Measurements from ENCODE around the gene DPP10.

The DPP10 gene

GRCh38 chr2:114545052-114545451, 102.6 kb downstream of the DPP10 start:
- Histone ChIP-seq H3K4me3 (ENCODE audit: low read depth, low read length, poor library complexity, severe bottlenecking) (no peak overlapping the region), H3K9me2 (ENCODE audit: low read depth, low read length) (no peaks in the 10 kb centered on the region), H3K27ac (ENCODE audit: low read depth, low read length, poor library complexity, severe bottlenecking) (no peak overlapping the region), H3K27me3 (ENCODE audit: insufficient read depth, low read length) (no peaks in the 10 kb centered on the region), H3K79me2 (ENCODE audit: insufficient read depth, low read length) (no peaks in the 10 kb centered on the region), H3K9ac (ENCODE audit: low read length) (no peak overlapping the region), H3K36me3 (ENCODE audit: insufficient read depth, low read length) (no peaks in the 10 kb centered on the region), H3F3A (ENCODE audit: insufficient read depth, low read length) (no peaks in the 10 kb centered on the region), H3K4me1 (ENCODE audit: insufficient read depth, low read length, severe bottlenecking) (no peaks in the 10 kb centered on the region), H4K20me1 (ENCODE audit: insufficient read depth, low read length) (no peaks in the 10 kb centered on the region), H2AFZ (ENCODE audit: low read length) (no peak overlapping the region), H3K9me3 (ENCODE audit: low read length) (no peaks in the 10 kb centered on the region), H3K4me2 (ENCODE audit: low read length) (no peak overlapping the region)
- TF ChIP-seq EZH2 (IDR thresholded peaks at IDR 0.05; ENCODE audit: borderline replicate concordance, low read length), result no peak

DNA sequence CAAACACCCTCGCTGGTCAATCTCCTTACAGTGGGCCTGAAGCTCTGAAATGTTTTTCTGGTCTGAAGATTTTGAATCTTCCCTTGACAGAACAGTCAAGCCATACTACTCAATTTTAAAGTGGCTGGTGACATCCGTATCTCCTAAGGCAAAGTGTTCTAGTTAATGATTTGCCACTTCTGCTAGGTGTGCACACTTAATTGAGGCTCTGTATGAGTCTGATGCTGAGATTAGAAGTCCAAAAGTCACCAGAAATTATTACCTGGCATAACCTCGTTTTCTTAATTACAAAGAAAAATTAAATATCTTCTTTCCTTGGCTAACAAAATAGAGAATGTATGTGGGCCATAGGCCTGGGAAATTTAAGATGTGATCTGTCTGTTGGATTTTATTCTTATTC, 104.1 kb downstream of the DPP10 start:
- no peaks in the 10 kb centered on the region for H3K36me3 ChIP-seq (ENCODE audit: insufficient read depth, low read length)
- no peaks in the 10 kb centered on the region for H3K27me3 ChIP-seq (ENCODE audit: insufficient read depth, low read length)
- no peak overlapping the region for H3K27ac ChIP-seq (ENCODE audit: low read depth, low read length, poor library complexity, severe bottlenecking)
- no peaks in the 10 kb centered on the region for H3K9me2 ChIP-seq (ENCODE audit: low read depth, low read length)
- no peaks in the 10 kb centered on the region for H4K20me1 ChIP-seq (ENCODE audit: insufficient read depth, low read length)
- no peaks in the 10 kb centered on the region for H3F3A ChIP-seq (ENCODE audit: insufficient read depth, low read length)
- H2AFZ ChIP-seq (ENCODE audit: low read length), result no peak overlapping the region
- no peaks in the 10 kb centered on the region for H3K79me2 ChIP-seq (ENCODE audit: insufficient read depth, low read length)
- no peak overlapping the region for H3K4me2 ChIP-seq (ENCODE audit: low read length)
- no peaks in the 10 kb centered on the region for H3K9me3 ChIP-seq (ENCODE audit: low read length)
- H3K9ac ChIP-seq (ENCODE audit: low read length), result no peak overlapping the region
- H3K4me3 ChIP-seq (ENCODE audit: low read depth, low read length, poor library complexity, severe bottlenecking), result no peak overlapping the region
- H3K4me1 ChIP-seq (ENCODE audit: insufficient read depth, low read length, severe bottlenecking), result no peaks in the 10 kb centered on the region
- TF ChIP-seq EZH2 (IDR thresholded peaks at IDR 0.05; ENCODE audit: borderline replicate concordance, low read length) (no peak), CTCF (IDR thresholded peaks at IDR 0.05; ENCODE audit: low read length) (no peak)

DNA sequence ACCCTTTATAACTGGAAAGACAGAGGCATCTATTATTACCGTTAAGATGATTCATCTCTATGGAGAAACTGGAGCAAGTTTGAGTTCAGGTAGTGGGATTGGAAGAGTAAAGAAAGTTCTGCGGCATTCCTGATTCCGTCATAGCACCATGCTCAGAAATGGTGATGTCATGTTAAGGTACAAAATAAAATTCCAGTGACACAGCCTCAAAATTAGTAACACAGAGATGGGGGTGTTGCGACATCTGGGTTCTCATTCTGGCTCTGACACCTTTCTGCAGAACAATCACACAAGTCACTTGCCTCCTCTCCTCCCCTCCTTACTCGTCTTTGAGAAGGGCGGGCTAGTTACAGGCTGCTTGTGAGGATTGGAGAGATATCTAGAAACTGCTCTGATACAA, 105.7 kb downstream of the DPP10 start:
- Histone ChIP-seq H3K27me3 (ENCODE audit: insufficient read depth, low read length) (no peaks in the 10 kb centered on the region), H2AFZ (ENCODE audit: low read length) (no peak overlapping the region), H3K4me1 (ENCODE audit: insufficient read depth, low read length, severe bottlenecking) (no peaks in the 10 kb centered on the region), H3K9me3 (ENCODE audit: low read length) (no peaks in the 10 kb centered on the region), H4K20me1 (ENCODE audit: insufficient read depth, low read length) (no peaks in the 10 kb centered on the region), H3K4me3 (ENCODE audit: low read depth, low read length, poor library complexity, severe bottlenecking) (no peak overlapping the region), H3K79me2 (ENCODE audit: insufficient read depth, low read length) (no peaks in the 10 kb centered on the region), H3K27ac (ENCODE audit: low read depth, low read length, poor library complexity, severe bottlenecking) (no peak overlapping the region), H3K9me2 (ENCODE audit: low read depth, low read length) (no peaks in the 10 kb centered on the region), H3F3A (ENCODE audit: insufficient read depth, low read length) (no peaks in the 10 kb centered on the region), H3K36me3 (ENCODE audit: insufficient read depth, low read length) (no peaks in the 10 kb centered on the region), H3K4me2 (ENCODE audit: low read length) (no peak overlapping the region), H3K9ac (ENCODE audit: low read length) (no peak overlapping the region)
- TF ChIP-seq CTCF (IDR thresholded peaks at IDR 0.05; ENCODE audit: low read length) (no peak), EZH2 (IDR thresholded peaks at IDR 0.05; ENCODE audit: borderline replicate concordance, low read length) (no peak)

DNA sequence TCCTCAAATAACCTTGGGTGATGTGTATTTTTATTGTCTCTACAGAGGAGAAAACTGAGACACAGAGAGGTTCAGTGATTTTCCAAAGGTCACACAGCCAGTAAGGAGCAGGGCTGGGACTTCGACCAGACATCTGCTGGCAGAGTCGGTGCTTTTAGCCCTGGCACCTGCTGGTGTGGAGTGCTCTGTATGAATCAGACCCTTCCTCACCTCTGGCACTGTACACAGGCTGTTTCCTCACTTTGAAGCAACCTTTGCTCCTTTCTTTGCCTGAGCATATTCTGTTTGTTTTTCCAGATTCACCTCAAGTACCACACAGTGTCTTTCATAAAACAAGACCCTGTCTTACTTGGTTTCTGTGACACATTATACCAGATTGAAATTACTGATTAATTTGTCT, 107.9 kb downstream of the DPP10 start:
- Histone ChIP-seq H3K4me2 (ENCODE audit: low read length) (no peak overlapping the region), H3K79me2 (ENCODE audit: insufficient read depth, low read length) (no peaks in the 10 kb centered on the region), H3K4me3 (ENCODE audit: low read depth, low read length, poor library complexity, severe bottlenecking) (no peak overlapping the region), H4K20me1 (ENCODE audit: insufficient read depth, low read length) (no peaks in the 10 kb centered on the region), H3F3A (ENCODE audit: insufficient read depth, low read length) (no peaks in the 10 kb centered on the region), H3K9me2 (ENCODE audit: low read depth, low read length) (no peaks in the 10 kb centered on the region), H3K36me3 (ENCODE audit: insufficient read depth, low read length) (no peaks in the 10 kb centered on the region), H3K9ac (ENCODE audit: low read length) (no peak overlapping the region), H3K4me1 (ENCODE audit: insufficient read depth, low read length, severe bottlenecking) (no peaks in the 10 kb centered on the region), H3K27ac (ENCODE audit: low read depth, low read length, poor library complexity, severe bottlenecking) (no peak overlapping the region), H3K9me3 (ENCODE audit: low read length) (no peaks in the 10 kb centered on the region), H3K27me3 (ENCODE audit: insufficient read depth, low read length) (no peaks in the 10 kb centered on the region), H2AFZ (ENCODE audit: low read length) (no peak overlapping the region)
- no peak for TF ChIP-seq CTCF (IDR thresholded peaks at IDR 0.05; ENCODE audit: low read length)
- no peak for TF ChIP-seq EZH2 (IDR thresholded peaks at IDR 0.05; ENCODE audit: borderline replicate concordance, low read length)

Measured in OCI-LY1 (cell line).